Spleen (tissue), 11 donors: ENCODE data around the gene SHLD1. TPM values are rescaled to one million over a fixed set of nuclear protein-coding genes. Genes with fewer than 3 reads are reported as not detected.
"Not testable (repeated sequence)": the region's sequence is repeated elsewhere in the genome, so short reads cannot be mapped to it uniquely, and the experiment has no call there.

Source experiments
- DNase-seq: peaks from one replicate; pipeline ENCODE4 v3.0.0-alpha.2; 2020
- H3K27ac ChIP-seq, 8 donors: fragments of 200-600 bp; sonication (generic) in 7 of 8; 1 replicate in 4 of 8; 2 replicates in 4 of 8; pipeline versions ENCODE4 v1.5.0 to v1.8.0; 2016 to 2021; ENCODE audit warnings: inconsistent platforms in 4 of 8, mild to moderate bottlenecking in 4 of 8, moderate library complexity in 1 of 8
- H3K27me3 ChIP-seq, 7 donors: fragments of 200-600 bp; sonication (generic) in 6 of 7; replicated peaks in 1 of 7; 1 replicate in 4 of 7; 2 replicates in 3 of 7; pipeline versions ENCODE4 v1.5.0 to v1.8.0; 2016 to 2021; ENCODE audit warnings: inconsistent platforms in 3 of 7, mild to moderate bottlenecking in 1 of 7
- H3K36me3 ChIP-seq, 6 donors: fragments of 200-600 bp; sonication (generic) in 5 of 6; 1 replicate in 4 of 6; 2 replicates in 2 of 6; pipeline versions ENCODE4 v1.5.0 to v1.8.0; 2016 to 2021; ENCODE audit warnings: inconsistent platforms in 2 of 6
- H3K4me1 ChIP-seq, 6 donors: fragments of 200-600 bp; sonication (generic) in 5 of 6; 1 replicate in 3 of 6; 2 replicates in 3 of 6; pipeline versions ENCODE4 v1.5.0 to v1.8.0; 2016 to 2021; ENCODE audit warnings: inconsistent platforms in 3 of 6
- H3K4me3 ChIP-seq, 8 donors: fragments of 200-600 bp; sonication (generic) in 7 of 8; 1 replicate in 4 of 8; 2 replicates in 4 of 8; pipeline versions ENCODE4 v1.5.0 to v1.8.0; 2016 to 2021; ENCODE audit warnings: inconsistent platforms in 4 of 8, mild to moderate bottlenecking in 4 of 8, moderate library complexity in 2 of 8
- H3K9me3 ChIP-seq, 8 donors: fragments of 200-600 bp; sonication (generic) in 7 of 8; 1 replicate in 4 of 8; 2 replicates in 4 of 8; pipeline versions ENCODE4 v1.5.0 to v1.8.0; 2016 to 2021; ENCODE audit warnings: inconsistent platforms in 4 of 8
- CTCF ChIP-seq, 11 experiments: fragments of 200-600 bp in 7 of 11; fragments of 450-650 bp in 4 of 11; sonication (generic) in 4 of 11; IDR thresholded peaks in 8 of 11; conservative IDR thresholded peaks in 3 of 11; 1 replicate in 7 of 11; 2 replicates in 4 of 11; pipeline versions ENCODE4 v1.4.0 to v1.8.0; 2016 to 2021; ENCODE audit warnings: antibody characterized with exemption in 11 of 11, inconsistent platforms in 4 of 11, mild to moderate bottlenecking in 1 of 11
- POLR2A ChIP-seq, 3 donors: fragments of 450-650 bp; IDR thresholded peaks; one replicate each; pipeline ENCODE4 v1.5.1; 2017; ENCODE audit warnings: antibody characterized with exemption in 3 of 3, mild to moderate bottlenecking in 1 of 3
- POLR2AphosphoS5 ChIP-seq, 3 donors: sonication (generic); formaldehyde crosslinking; IDR thresholded peaks; one replicate each; pipeline ENCODE4 v1.5.1; 2017; ENCODE audit warnings: antibody characterized with exemption in 3 of 3
- WGBS, 5 donors: extraction: QIAGEN DNeasy Blood & Tissue Kit in 3 of 5; methylation state at CpG; one replicate each; pipeline versions ENCODE4 v1.1.5 to v1.1.7; 2013 to 2018; 5-methylcytosine and 5-hydroxymethylcytosine counted together
- intact Hi-C: fragments of 100-400 bp; cut with DNase I; formaldehyde crosslinking; loops from one replicate; pipeline ENCODE4 v1.15.0; 2023; ENCODE audit warnings: low total_unique reads
- polyA plus RNA-seq, 3 donors: library from polyadenylated mRNA; stranded (reverse); fragments of 200-250 nt; gene quantifications; one replicate each; pipeline ENCODE4 v1.2.1, GENCODE V29; 2013
- total RNA-seq, 7 donors: library from RNA; depleted of rRNA in 3 of 7; stranded (reverse); fragments of >200 nt in 3 of 7; fragmentation: NEBNext Ultra II Directional in 4 of 7; extraction: Animal tissue kit (Norgen Biotek cat#: 25700) in 4 of 7; gene quantifications; one replicate each; pipeline versions ENCODE4 v1.1.0 to v1.2.1, GENCODE V29; 2016 to 2021
- donor health status: healthy with polysubstance abuse.
- donor health status: DM: no; HTN: no; CAD: no; lungs with moderate emphysema.
- donor health status: DM: no; HTN: no; CAD: no.
- donor health status: Bipolar disorder and iron deficiency.
- donor health status: healthy.
- donor health status: DM: no; HTN: no; CAD: no.
- donor health status: DM: yes; HTN: yes; CAD: no.

The SHLD1 gene
- total and polyA plus RNA-seq, 10 donors, result 8.1 to 18.6 (median 12.4) TPM

GRCh38 chr20:5745416-5746030 is 4.7 kb upstream of the SHLD1 start:
- WGBS, 5 donors, result 74 to 87% (median 77%) methylated on average over 8 of the region's 8 CpGs
- no peak overlapping the region for H3K27ac ChIP-seq

DNA sequence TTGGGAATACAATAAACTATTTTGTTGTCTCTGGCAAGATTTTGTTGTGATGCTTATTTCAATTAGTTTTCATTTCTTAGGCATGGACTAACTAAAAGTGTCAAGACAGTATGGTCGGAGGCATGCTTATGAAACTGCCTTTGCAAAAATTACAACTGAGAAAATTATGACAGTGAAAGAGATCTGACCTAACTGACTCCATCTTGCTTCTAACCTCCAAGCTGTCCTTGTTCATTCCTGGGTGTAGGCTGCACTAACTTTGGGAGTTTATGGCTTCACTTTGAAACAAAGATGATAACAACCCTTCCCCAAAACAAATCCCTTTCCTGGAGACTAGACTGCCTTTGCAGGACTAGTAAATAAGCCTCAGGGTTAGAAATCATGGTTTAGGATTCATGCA is 4.1 kb upstream of the SHLD1 start:
- Histone ChIP-seq H3K9me3 (no peaks in the 10 kb centered on the region), H3K27ac (no peak overlapping the region), H3K4me1 (peaks cover 0 to 11% (median 9%) of the 10 kb centered on the region in 6 donors), H3K4me3 (no peak overlapping the region), H3K27me3 (peaks cover 0 to 10% (median 0%) of the 10 kb centered on the region in 7 donors), H3K36me3 (no peaks in the 10 kb centered on the region)
- no peak for TF ChIP-seq POLR2A (IDR thresholded peaks at IDR 0.05)
- TF ChIP-seq CTCF (IDR thresholded peaks at IDR 0.05 in 8 of 11, conservative IDR thresholded peaks at IDR 0.05 in 3 of 11), result no peak
- TF ChIP-seq POLR2AphosphoS5 (IDR thresholded peaks at IDR 0.05), result no peak
- intact Hi-C loops, result no loop called here
- DNase-seq, result no peak
- WGBS, 5 donors, result 79 to 94% (median 81%) methylated on average over 1 of the region's 1 CpG

More at GRCh38 chr20:5745416-5746030, 4.7 kb upstream of the SHLD1 start:
- Histone ChIP-seq H3K4me1 (peaks cover 0 to 6% (median 6%) of the 10 kb centered on the region in 6 donors), H3K27me3 (peaks cover 0 to 16% (median 0%) of the 10 kb centered on the region in 7 donors), H3K4me3 (no peak overlapping the region), H3K36me3 (no peaks in the 10 kb centered on the region), H3K9me3 (no peaks in the 10 kb centered on the region)
- TF ChIP-seq CTCF (IDR thresholded peaks at IDR 0.05 in 8 of 11, conservative IDR thresholded peaks at IDR 0.05 in 3 of 11) (no peak), POLR2AphosphoS5 (IDR thresholded peaks at IDR 0.05) (no peak), POLR2A (IDR thresholded peaks at IDR 0.05) (no peak)
- intact Hi-C loops, result no loop called here
- DNase-seq, result no peak

- Histone ChIP-seq H3K27ac (no peak overlapping the region), H3K9me3 (no peaks in the 10 kb centered on the region), H3K27me3 (no peaks in the 10 kb centered on the region), H3K36me3 (no peaks in the 10 kb centered on the region), H3K4me1 (peaks cover 10 to 31% (median 25%) of the 10 kb centered on the region in 6 donors), H3K4me3 (no peak overlapping the region)
- no peak for DNase-seq
- TF ChIP-seq POLR2A (IDR thresholded peaks at IDR 0.05), result no peak
- TF ChIP-seq POLR2AphosphoS5 (IDR thresholded peaks at IDR 0.05), result no peak
- no peak for TF ChIP-seq CTCF (IDR thresholded peaks at IDR 0.05 in 8 of 11, conservative IDR thresholded peaks at IDR 0.05 in 3 of 11)
- intact Hi-C loops, result no loop called here
- WGBS, 5 donors, result 84 to 96% (median 95%) methylated on average over 6 of the region's 6 CpGs
These were observed 2.0 kb upstream of the SHLD1 start for GRCh38 chr20:5748246-5748645.

DNA sequence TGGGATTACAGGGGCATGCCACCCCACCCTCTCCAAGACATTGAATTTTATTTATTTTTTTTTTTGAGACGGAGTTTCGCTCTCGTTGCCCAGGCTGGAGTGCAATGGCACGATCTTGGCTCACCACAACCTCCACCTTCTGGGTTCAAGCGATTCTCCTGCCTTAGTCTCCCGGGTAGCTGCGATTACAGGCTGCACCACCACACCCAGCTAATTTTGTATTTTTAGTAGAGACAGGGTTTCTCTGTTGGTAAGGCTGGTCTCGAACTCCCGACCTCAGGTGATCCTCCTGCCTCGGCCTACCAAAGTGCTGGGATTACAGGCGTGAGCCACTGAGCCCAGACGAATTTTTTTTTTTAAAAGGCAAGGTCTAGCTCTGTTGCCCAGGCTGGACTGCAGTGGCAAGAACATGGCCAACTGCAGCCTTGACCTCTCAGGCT is 669 bp upstream of the SHLD1 start:
- H3K9me3 ChIP-seq, DNase-seq, H3K27me3 ChIP-seq, H3K4me3 ChIP-seq, H3K36me3 ChIP-seq, intact Hi-C loops: not testable (repeated sequence)
- Histone ChIP-seq H3K4me1 (peaks cover 10 to 44% (median 26%) of the 10 kb centered on the region in 6 donors), H3K27ac (peak overlapping the region in 4 of 8 donors; percentile 88 to 95 (median 92))
- 97 to 98% (median 97%) methylated on average over 12 of the region's 12 CpGs for WGBS, 5 donors
